Natural killer cell (primary cell): Measurements from ENCODE around the gene SH2D5. TPM values are rescaled to one million over a fixed set of nuclear protein-coding genes. Genes with fewer than 3 reads are reported as not detected.

Experiments used
- ATAC-seq, 3 donors: fragments of 150-1000 bp in 2 of 3; fragments of 200-7000 bp in 1 of 3; cut with Tn5 transposase; 1 replicate in 1 of 3; 2 replicates in 2 of 3; pipeline ENCODE4 v1.10.0; 2021; ENCODE audit warnings: mild to moderate bottlenecking in 2 of 3, moderate library complexity in 2 of 3
- DNase-seq, 2 donors: peaks; one replicate each; pipeline versions ENCODE4 v3.0.0 to v3.0.0-alpha.2; 2013 to 2021; ENCODE audit warnings: mixed read lengths in 1 of 2
- H3K27ac ChIP-seq: one replicate; pipeline ENCODE4 v1.5.1; 2013; ENCODE audit warnings: mild to moderate bottlenecking, low read length
- H3K27me3 ChIP-seq: one replicate; pipeline ENCODE4 v1.6.1; 2013; ENCODE audit warnings: low read length; ENCODE audit not compliant: control insufficient read depth, insufficient read depth
- H3K36me3 ChIP-seq: one replicate; pipeline ENCODE4 v1.6.1; 2013; ENCODE audit warnings: low read length; ENCODE audit not compliant: control insufficient read depth, insufficient read depth
- H3K4me1 ChIP-seq: one replicate; pipeline ENCODE4 v1.6.1; 2013; ENCODE audit warnings: low read length; ENCODE audit not compliant: control insufficient read depth, insufficient read depth
- H3K4me3 ChIP-seq: one replicate; pipeline ENCODE4 v1.5.1; 2013; ENCODE audit warnings: low read length
- H3K9me3 ChIP-seq: one replicate; pipeline ENCODE4 v1.6.1; 2013; ENCODE audit warnings: low read length; ENCODE audit not compliant: control insufficient read depth, insufficient read depth
- H3K27ac Mint-ChIP-seq, 2 donors: one replicate each; pipeline ENCODE4 v1.8.0; 2022; ENCODE audit warnings: mild to moderate bottlenecking in 2 of 2, mixed read lengths in 2 of 2, moderate library complexity in 1 of 2
- H3K27me3 Mint-ChIP-seq, 2 donors: one replicate each; pipeline ENCODE4 v1.8.0; 2022; ENCODE audit warnings: low read depth in 2 of 2, mixed read lengths in 2 of 2
- H3K36me3 Mint-ChIP-seq: one replicate; pipeline ENCODE4 v1.8.0; 2022; ENCODE audit warnings: mixed read lengths
- H3K4me1 Mint-ChIP-seq, 2 donors: one replicate each; pipeline ENCODE4 v1.8.0; 2022; ENCODE audit warnings: mixed read lengths in 2 of 2
- H3K4me3 Mint-ChIP-seq: one replicate; pipeline ENCODE4 v1.8.0; 2022; ENCODE audit warnings: mild to moderate bottlenecking, moderate library complexity, mixed read lengths
- H3K9me3 Mint-ChIP-seq, 2 donors: one replicate each; pipeline ENCODE4 v1.8.0; 2022; ENCODE audit warnings: mixed read lengths in 2 of 2
- CTCF ChIP-seq: fragments of 200-600 bp; IDR thresholded peaks from one replicate; pipeline ENCODE4 v1.8.0; 2022; ENCODE audit warnings: antibody characterized with exemption
- WGBS: methylation state at CpG from one replicate; pipeline ENCODE4 v1.1.7; 2013; ENCODE audit warnings: missing lambda C conversion rate; ENCODE audit not compliant: insufficient coverage; 5-methylcytosine and 5-hydroxymethylcytosine counted together
- intact Hi-C: fragments of 100-400 bp; cut with micrococcal nuclease; formaldehyde crosslinking; loops from one replicate; pipeline ENCODE4 v1.14.2; 2022
- total RNA-seq, 4 donors: library from RNA; stranded (reverse); fragments of 120-200 nt in 1 of 4; gene quantifications; one replicate each; pipeline versions ENCODE4 v1.2.3 to v1.2.4, GENCODE V29; 2013 to 2022

SH2D5 gene
- total RNA-seq, 3 donors from 2014 or later (not counting 1 experiment from before 2014, with no cell fraction given): not detected

- Histone ChIP-seq H3K4me1 (no peaks in the 10 kb centered on the region), H3K27ac (no peak overlapping the region), H3K4me3 (no peak overlapping the region), H3K9me3 (no peaks in the 10 kb centered on the region), H3K27me3 (no peaks in the 10 kb centered on the region), H3K36me3 (no peaks in the 10 kb centered on the region)
- Mint-ChIP-seq H3K27ac (no peak overlapping the region), H3K4me1 (no peaks in the 10 kb centered on the region), H3K4me3 (no peak overlapping the region), H3K9me3 (no peaks in the 10 kb centered on the region), H3K27me3 (peaks cover 0 to 3% of the 10 kb centered on the region in 2 donors), H3K36me3 (no peaks in the 10 kb centered on the region)
- TF ChIP-seq CTCF: no peak
- ATAC-seq: no peak
- DNase-seq: no peak
- intact Hi-C loops: no loop called here
- 90% methylated on average over 4 of the region's 4 CpGs for WGBS
Observed at GRCh38 chr1:20703124-20703756, 29.3 kb downstream of the SH2D5 start.

- Histone ChIP-seq H3K4me1 (no peaks in the 10 kb centered on the region), H3K36me3 (no peaks in the 10 kb centered on the region), H3K27me3 (no peaks in the 10 kb centered on the region), H3K9me3 (no peaks in the 10 kb centered on the region), H3K4me3 (no peak overlapping the region), H3K27ac (no peak overlapping the region)
- Mint-ChIP-seq H3K36me3 (no peaks in the 10 kb centered on the region), H3K27ac (no peak overlapping the region), H3K4me1 (no peaks in the 10 kb centered on the region), H3K9me3 (no peaks in the 10 kb centered on the region), H3K4me3 (no peak overlapping the region), H3K27me3 (peaks cover 0 to 3% of the 10 kb centered on the region in 2 donors)
- ATAC-seq (no peak), DNase-seq (no peak)
- no peak for TF ChIP-seq CTCF
- whole genome bisulfite sequencing: 92% methylated on average over 1 of the region's 1 CpG
- intact Hi-C loops: no loop called here
Observed at GRCh38 chr1:20702416-20702815, 30.1 kb downstream of the SH2D5 start.

GRCh38 chr1:20701847-20702246, 30.7 kb downstream of the SH2D5 start:
- intact Hi-C loops: no loop called here
- Mint-ChIP-seq H3K36me3 (no peaks in the 10 kb centered on the region), H3K9me3 (no peaks in the 10 kb centered on the region), H3K27ac (no peak overlapping the region), H3K4me1 (peaks cover 1 to 3% of the 10 kb centered on the region in 2 donors), H3K4me3 (no peak overlapping the region), H3K27me3 (peaks cover 0 to 3% of the 10 kb centered on the region in 2 donors)
- H3K4me3 ChIP-seq: no peak overlapping the region
- no peak for DNase-seq
- WGBS: 86% methylated on average over 5 of the region's 5 CpGs
- ATAC-seq: no peak
- no peaks in the 10 kb centered on the region for H3K9me3 ChIP-seq
- no peak overlapping the region for H3K27ac ChIP-seq
- H3K36me3 ChIP-seq: no peaks in the 10 kb centered on the region
- TF ChIP-seq CTCF: no peak
- no peaks in the 10 kb centered on the region for H3K27me3 ChIP-seq
- H3K4me1 ChIP-seq: peaks cover 4% of the 10 kb centered on the region

GRCh38 chr1:20701446-20701845, 31.1 kb downstream of the SH2D5 start:
- intact Hi-C loops: no loop called here

More at GRCh38 chr1:20701446-20701845, 31.1 kb downstream of the SH2D5 start:
- WGBS: 94% methylated on average over 9 of the region's 9 CpGs
- Histone ChIP-seq H3K36me3 (no peaks in the 10 kb centered on the region), H3K4me1 (peaks cover 7% of the 10 kb centered on the region), H3K27ac (no peak overlapping the region), H3K9me3 (no peaks in the 10 kb centered on the region), H3K27me3 (no peaks in the 10 kb centered on the region), H3K4me3 (no peak overlapping the region)
- H3K9me3 Mint-ChIP-seq: no peaks in the 10 kb centered on the region
- H3K27me3 Mint-ChIP-seq: peaks cover 0 to 3% of the 10 kb centered on the region in 2 donors
- no peak overlapping the region for H3K4me3 Mint-ChIP-seq
- ATAC-seq (no peak), DNase-seq (no peak)
- H3K27ac Mint-ChIP-seq: no peak overlapping the region
- peaks cover 5 to 7% of the 10 kb centered on the region in 2 donors for H3K4me1 Mint-ChIP-seq
- TF ChIP-seq CTCF: no peak
- no peaks in the 10 kb centered on the region for H3K36me3 Mint-ChIP-seq
